HG03520 (cell line): ENCODE data around the gene CORO1C.
A peak's percentile ranks its signal among the peaks of the same experiment; 100 is the strongest.
"Not testable (repeated sequence)": the region's sequence is repeated elsewhere in the genome, so short reads cannot be mapped to it uniquely, and the experiment has no call there.

ENCODE experiments used
- ATAC-seq: cut with Tn5 transposase; IDR thresholded peaks from one replicate; pipeline ENCODE4 v1.9.1; 2021; ENCODE audit warnings: mild to moderate bottlenecking, moderate library complexity; ENCODE audit not compliant: unreplicated experiment

The CORO1C gene

GRCh38 chr12:108731105-108731865 lies at the start of gene CORO1C:
TSS of gene CORO1C (minus strand) at chr12:108731518. CDS start at chr12:108701318, 30,200 bp downstream.
- ATAC-seq = peak; percentile 61

DNA sequence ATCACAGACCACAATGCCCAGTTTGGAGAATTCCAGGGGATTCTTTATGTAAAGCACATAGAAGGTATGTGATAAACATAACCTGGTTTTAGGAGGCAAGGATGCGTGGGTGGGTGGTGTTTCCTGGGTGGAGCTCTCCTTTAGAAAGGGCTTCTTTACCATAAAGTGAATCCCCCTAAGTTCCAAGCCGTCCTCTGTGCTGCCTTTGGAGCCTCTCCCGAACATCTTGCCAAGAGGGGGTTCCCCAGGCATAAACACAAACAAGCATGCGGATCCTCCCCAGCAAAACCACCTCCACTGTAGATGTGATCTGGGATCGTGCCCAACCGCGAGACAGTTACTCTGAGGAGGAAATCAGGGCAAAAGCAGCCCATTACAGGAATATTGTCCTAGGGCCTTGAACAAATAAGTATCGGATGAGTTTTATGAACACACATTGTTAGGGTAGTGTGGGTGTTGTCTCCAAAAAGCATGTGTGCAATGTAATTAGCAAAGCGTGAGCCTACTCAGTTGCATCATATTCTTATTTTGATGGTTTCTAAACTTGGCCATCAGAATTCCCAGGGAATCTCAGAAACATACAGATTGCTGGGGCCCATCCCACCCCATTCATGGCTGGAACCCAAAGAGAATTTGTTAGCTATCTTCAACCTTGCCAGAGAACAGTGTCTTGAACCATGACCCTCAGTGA lies 48.8 kb upstream of the CORO1C start:
- ATAC-seq = no peak

DNA sequence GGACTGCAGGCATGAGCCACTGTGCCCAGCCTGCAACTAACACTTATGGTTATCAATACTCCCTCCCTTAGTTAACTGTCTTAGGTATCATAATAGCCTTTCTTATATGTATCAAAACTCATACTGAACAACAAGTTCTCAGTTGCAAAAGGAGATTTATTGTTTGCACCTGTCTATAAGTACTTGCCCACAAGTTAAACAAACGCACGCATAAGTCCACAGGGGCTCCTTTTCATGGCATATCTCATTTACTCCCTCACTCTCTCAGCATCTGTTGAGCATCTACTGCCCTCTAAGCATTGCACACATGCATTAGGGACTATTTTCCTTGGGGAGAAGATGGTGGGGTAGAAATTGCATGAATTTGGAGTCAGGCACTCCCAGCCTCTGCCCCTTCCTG lies 46.7 kb upstream of the CORO1C start:
- no peak for ATAC-seq

DNA sequence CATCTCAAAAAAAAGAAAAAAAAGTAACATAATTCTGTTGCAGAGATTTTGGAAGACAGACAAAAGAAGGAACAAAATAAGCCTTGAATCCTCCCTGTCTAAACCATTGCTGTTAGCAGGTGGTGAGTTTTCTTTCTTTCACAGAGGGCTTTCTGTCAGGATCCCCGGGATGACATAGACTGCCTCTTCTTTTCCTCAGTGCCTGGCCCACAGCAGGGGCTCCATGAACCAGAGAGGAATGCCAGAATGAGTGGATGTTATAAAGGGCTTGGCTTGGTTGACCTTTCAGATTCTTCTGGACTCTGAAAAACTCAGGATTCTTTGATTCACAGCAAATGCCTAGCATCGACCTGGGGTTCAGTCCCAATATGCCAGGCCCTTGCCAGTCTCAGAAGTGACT lies 45.8 kb upstream of the CORO1C start:
- no peak for ATAC-seq

DNA sequence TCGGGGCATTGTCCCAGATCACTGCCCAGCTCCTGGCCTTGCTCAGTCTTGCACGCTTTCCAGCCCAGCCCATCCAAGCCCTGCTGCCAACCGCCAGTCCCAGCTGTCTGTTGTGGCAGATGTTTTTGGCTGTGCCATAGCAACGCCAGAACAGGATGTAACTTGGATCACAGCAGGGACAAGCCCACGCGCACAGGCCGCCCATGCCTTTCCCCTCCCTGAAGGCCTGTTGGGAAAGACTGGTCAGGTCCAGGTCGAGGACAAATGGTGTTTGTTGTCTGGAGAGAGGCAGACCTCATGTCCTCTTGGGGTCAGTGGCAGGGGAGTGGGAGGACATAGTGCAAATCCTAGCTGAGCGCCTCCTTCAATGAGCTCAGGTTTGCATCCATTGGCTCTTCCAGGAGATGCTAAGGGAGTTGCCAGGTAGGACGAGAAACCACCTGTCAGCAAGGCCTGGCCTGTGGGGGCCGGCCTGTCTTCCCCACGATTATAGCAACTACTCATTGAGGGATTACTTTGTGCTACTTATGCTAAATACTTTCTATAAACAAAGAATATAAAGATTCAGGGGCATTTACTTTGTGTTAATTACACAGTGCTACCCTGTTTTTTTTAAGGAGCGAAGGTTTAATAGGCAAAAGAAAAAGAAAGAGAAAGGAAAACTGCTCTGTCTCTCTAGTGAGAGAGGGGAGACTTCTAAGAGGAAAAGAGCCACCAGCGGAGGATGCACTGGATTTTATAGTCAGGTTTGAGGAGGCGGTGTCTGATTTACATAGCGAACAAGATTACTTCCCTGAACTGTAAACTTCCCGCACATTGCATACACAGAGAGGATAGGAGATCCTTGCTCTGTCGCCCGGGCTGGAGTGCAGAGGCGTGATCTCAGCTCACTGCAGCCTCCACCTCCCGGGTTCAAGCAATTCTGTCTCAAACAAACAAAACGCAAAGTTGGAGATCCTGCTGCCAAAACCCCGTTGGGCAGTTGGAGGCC lies 42.8 kb upstream of the CORO1C start:
- ATAC-seq = no peak

DNA sequence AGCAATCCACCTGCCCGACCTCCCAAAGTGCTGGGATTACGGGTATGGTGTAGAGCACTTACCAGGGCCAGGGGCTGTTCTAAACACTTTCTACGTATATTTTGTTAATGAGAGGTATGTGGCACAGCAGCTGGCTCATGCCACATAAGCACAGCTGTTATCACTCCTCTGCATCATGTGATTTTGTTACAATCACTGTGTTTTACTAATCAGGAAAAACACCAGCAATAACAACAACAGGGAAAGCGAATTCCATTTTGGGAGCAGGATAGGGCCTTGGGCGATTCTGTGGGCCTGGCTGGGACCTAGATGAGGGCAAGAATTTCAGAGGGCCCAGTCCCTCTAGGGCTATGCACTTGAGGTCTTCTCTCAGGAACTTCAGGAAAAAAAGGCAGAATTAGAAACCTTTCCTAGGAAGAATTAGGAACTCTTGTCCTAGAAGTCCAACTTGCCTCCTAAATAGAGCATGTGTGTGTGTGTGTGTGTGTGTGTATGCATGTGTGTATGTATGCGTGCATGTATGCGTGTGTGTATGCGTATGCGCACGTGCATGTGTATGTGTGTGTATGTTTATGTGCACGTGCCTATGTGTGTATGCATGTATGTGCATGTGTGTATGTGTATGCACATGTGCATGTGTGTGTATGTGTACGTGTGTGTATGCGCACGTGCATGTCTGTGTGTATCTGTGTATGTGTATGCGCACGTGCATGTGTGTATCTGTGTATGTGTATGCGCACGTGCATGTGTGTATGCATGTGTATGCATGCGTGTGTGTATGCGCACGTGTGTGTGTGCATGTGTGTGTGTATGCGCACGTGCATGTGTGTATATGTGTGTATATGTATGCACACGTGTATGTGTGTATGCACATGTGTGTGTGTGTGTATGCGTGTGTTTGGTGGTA lies 41.8 kb upstream of the CORO1C start:
- no peak for ATAC-seq

GRCh38 chr12:108772247-108772646 lies 40.9 kb upstream of the CORO1C start:
- ATAC-seq = no peak

DNA sequence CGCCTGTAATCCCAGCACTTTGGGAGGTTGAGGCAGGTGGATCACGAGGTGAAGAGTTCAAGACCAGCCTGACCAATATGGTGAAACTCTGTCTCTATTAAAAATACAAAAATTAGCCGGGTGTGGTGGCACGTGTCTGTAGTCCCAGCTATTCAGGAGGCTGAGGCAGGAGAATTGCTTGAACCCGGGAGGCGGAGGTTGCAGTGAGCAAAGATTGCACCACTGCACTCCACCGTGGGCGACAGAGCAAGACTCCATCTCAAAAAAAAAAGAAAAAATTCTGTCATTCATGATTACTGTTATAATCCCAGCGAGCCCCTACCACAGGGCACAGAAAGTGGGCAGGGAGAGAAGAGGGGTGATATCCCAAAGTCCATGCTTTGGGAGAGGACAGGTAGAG lies 40.5 kb upstream of the CORO1C start:
- ATAC-seq = not testable (repeated sequence)

- no peak for ATAC-seq
Measured at GRCh38 chr12:108770963-108771362, 39.6 kb upstream of the CORO1C start.

- no peak for ATAC-seq
Measured at GRCh38 chr12:108770269-108770829, 39.0 kb upstream of the CORO1C start.

DNA sequence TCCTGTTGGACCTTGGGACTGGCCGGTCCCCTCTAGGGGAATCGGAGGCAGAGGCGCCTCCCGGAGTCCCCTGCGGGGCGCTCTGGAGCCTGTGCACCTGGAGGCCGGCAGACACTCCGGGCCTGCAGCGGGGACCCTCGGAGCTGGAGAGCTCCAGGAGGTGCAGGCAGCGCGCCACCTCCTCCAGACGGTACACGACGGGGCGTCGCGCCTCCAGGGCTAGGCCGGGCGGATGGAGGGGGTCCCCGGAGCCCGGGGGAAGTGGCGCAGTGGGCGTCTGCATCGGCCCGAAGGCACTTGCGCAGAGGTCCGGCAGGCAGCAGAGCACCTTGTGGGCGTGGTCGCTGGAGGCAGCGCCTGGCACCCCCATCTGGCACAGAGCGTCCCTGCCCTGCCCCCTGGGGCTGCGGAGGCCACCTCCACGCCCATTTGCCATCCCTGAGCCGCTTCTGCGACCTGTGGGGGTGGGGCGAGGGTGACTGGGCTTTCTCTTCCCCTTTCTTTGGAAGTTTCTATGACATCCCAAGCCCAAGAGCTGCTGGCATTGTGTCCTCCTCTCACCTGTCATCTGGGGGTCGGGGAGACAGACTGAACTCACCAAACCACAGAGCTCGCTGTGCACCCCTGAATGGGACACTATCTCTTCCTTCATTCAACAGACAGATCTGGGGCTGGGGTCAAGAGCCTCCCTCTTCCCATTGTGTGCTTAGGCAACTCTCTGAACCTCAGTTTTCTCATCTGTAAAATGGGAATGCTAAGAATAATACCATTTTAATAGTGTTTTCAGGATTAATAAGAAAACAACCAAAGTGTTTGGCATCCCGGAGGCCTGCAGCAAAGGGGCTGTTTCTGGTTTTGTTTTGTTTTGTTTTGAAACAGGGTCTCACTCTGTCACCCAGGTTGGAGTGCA lies 37.5 kb upstream of the CORO1C start:
- ATAC-seq = no peak

DNA sequence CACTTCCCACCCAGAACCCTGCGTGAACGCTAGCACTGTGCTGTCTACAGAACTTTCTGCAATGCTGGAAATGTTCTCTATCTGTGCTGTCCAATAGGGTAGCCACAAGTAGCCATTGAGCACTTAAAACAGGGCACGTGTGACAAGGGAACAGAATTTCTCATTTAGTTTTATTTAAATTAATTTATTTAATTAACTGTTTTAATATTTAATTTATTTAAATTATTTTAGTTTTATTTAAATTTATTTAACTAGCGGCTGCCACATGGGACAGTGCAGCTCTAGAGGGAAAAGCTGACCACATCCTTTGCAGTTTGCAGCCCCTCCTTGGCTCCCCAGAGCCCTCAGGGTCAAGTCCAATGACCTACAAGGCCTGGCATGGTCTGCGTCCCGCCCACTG lies 35.0 kb upstream of the CORO1C start:
- no peak for ATAC-seq

DNA sequence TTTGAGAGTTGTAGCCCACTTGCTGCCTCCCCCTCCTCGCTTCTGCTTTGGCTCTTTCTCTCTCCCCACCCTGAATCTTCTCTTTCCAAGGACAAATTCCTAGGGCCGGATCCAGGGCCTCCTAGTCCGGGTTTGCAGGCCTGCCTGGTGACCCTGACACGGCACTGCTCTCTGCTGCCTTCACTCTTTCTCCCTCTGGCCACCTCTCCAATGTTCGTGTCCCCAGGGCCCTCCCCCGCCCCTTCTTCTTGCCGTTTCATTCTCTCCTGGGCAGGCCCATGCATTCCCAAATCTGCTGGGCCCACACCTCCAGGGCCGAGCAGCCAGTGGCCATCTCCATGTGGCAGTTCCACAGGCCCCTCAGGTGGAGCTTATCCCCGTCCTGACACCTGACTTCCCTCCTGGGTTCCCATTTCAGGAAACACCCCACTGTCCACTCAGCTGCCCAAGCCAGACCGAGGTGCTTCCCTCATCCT lies 34.0 kb upstream of the CORO1C start:
- ATAC-seq = no peak

DNA sequence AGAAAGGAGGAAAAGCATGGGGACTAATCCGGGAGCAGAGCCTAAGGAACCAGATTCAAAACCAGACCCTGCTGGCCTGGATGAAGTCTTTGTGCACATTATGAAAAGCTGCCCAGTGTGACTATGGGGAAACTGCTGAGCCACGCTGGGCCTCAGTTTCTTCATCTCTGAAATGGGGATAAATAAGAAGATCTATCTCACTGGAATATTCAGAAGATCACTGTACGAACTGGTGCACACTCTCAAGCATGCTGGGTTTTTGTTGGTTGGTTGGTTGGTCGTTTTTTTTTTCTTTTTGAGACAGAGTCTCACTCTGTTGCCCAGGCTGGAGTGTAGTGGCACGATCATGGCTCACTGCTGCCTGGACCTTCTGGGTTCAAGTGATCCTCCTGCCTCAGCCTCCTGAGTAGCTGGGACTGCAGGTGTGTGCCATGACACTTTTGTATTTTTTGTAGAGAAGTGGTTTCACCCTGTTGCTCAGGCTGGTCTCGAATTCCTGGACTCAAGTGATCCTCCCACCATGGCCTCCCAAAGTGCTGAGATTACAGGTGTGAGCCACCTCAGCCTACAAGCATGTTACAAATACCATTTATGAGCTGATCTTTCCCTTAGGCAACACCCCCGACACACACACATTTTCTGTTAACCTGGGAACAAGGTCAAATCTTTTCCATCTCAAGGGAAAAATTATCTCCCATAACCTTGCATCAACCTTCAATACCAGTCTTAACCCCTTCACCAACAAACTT lies 33.4 kb upstream of the CORO1C start:
- ATAC-seq = no peak

DNA sequence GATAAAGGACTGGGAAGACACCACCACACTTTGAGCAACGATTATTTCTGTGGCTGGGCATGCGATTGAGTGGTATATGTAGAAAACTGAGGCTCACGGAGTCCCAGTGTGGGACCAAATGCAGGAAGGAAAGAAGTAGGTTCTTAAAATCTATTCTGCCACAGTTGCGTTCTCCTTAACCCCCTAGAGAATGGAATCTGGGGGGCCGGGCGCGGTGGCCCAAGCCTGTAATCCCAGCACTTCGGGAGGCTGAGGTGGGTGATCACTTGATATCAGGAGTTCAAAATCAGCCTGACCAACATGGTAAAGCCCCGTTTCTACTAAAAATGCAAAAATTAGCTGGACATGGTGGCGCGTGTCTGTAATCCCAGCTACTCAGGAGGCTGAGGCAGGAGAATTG lies 29.9 kb upstream of the CORO1C start:
- ATAC-seq = no peak

- ATAC-seq = no peak
Measured at GRCh38 chr12:108759924-108760323, 28.6 kb upstream of the CORO1C start.

- ATAC-seq = no peak
Measured at GRCh38 chr12:108757856-108758255, 26.5 kb upstream of the CORO1C start.

GRCh38 chr12:108756421-108756820 lies 25.1 kb upstream of the CORO1C start:
- ATAC-seq = no peak
